GM06990 (cell line): ENCODE results near the gene ZNF574.
A peak's percentile ranks its signal among the peaks of the same experiment; 100 is the strongest.

ENCODE experiments used
- DNase-seq: peaks from one replicate; pipeline ENCODE4 v3.0.0-alpha.2; 2011; ENCODE audit not compliant: insufficient read length; ENCODE audit errors: extremely low read depth
- H3K27me3 ChIP-seq: replicated peaks from 2 replicates; pipeline ENCODE4 v1.6.0; 2011; ENCODE audit warnings: low read length; ENCODE audit not compliant: control insufficient read depth, insufficient read depth
- H3K36me3 ChIP-seq: 2 replicates; pipeline ENCODE4 v1.5.1; 2011; ENCODE audit warnings: low read length; ENCODE audit not compliant: control insufficient read depth, insufficient read depth
- H3K4me3 ChIP-seq: replicated peaks from 2 replicates; pipeline ENCODE4 v1.5.1; 2011; ENCODE audit warnings: low read depth, mild to moderate bottlenecking, control low read depth, low read length
- TF ChIP-seq, protein P1 (sequence below): IDR thresholded peaks from 2 replicates; pipeline ENCODE4 v1.5.1; 2011; ENCODE audit warnings: low read length, control low read depth, mild to moderate bottlenecking, inconsistent platforms; ENCODE audit not compliant: insufficient read depth, poor library complexity, severe bottlenecking

Gene ZNF574, protein sequence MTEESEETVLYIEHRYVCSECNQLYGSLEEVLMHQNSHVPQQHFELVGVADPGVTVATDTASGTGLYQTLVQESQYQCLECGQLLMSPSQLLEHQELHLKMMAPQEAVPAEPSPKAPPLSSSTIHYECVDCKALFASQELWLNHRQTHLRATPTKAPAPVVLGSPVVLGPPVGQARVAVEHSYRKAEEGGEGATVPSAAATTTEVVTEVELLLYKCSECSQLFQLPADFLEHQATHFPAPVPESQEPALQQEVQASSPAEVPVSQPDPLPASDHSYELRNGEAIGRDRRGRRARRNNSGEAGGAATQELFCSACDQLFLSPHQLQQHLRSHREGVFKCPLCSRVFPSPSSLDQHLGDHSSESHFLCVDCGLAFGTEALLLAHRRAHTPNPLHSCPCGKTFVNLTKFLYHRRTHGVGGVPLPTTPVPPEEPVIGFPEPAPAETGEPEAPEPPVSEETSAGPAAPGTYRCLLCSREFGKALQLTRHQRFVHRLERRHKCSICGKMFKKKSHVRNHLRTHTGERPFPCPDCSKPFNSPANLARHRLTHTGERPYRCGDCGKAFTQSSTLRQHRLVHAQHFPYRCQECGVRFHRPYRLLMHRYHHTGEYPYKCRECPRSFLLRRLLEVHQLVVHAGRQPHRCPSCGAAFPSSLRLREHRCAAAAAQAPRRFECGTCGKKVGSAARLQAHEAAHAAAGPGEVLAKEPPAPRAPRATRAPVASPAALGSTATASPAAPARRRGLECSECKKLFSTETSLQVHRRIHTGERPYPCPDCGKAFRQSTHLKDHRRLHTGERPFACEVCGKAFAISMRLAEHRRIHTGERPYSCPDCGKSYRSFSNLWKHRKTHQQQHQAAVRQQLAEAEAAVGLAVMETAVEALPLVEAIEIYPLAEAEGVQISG

DNA sequence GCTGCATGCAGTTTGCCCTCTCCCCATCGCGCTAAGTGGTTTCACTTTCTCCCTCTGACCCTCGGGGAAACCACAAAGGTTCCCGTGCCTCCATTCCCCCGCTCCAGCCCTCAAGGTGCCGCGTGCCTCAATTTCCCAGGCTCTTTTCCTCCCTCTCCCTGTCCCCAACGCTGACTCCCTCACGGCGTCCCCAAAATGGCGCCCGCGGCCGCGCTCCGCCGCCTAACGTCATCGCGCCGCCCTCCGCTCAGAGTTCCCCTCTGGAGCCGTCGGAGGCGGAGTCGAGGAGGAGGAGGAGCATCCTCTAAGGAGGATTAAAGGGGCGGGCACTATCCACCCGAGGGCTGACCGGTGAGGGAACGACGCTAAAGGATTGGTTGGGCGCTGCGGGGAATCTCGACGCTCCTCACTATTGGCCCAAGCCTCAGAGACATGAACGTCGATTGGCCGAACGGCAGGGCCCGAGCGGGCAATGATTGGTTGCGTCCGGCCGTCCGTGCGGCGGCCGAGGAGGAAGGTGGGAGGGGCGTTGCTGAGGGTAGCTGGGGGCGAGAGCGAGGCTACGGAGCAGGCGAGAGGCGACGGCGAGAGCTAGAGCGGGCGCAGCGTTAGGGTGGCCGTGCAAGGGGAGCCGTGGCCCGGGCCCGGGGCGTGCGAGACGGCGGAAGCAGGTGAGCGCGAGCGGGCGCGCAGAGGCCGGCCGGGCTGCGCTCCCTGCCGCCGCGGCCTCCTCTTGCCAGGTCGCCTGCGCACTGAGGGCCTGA lies at the start of gene ZNF574:
ZNF574 (plus strand) TSS at position 551 of the 764 bp plus-strand sequence. CDS start 2,441 bp downstream, outside the sequence.
- H3K27me3 ChIP-seq: no peaks in the 10 kb centered on the region
- DNase-seq: peak; percentile 99
- TF ChIP-seq, protein P1, sequence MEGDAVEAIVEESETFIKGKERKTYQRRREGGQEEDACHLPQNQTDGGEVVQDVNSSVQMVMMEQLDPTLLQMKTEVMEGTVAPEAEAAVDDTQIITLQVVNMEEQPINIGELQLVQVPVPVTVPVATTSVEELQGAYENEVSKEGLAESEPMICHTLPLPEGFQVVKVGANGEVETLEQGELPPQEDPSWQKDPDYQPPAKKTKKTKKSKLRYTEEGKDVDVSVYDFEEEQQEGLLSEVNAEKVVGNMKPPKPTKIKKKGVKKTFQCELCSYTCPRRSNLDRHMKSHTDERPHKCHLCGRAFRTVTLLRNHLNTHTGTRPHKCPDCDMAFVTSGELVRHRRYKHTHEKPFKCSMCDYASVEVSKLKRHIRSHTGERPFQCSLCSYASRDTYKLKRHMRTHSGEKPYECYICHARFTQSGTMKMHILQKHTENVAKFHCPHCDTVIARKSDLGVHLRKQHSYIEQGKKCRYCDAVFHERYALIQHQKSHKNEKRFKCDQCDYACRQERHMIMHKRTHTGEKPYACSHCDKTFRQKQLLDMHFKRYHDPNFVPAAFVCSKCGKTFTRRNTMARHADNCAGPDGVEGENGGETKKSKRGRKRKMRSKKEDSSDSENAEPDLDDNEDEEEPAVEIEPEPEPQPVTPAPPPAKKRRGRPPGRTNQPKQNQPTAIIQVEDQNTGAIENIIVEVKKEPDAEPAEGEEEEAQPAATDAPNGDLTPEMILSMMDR: no peak
- H3K4me3 ChIP-seq: peak within 1 kb of the TSS; percentile 96
- H3K36me3 ChIP-seq: peaks cover 23% of the 10 kb centered on the region

DNA sequence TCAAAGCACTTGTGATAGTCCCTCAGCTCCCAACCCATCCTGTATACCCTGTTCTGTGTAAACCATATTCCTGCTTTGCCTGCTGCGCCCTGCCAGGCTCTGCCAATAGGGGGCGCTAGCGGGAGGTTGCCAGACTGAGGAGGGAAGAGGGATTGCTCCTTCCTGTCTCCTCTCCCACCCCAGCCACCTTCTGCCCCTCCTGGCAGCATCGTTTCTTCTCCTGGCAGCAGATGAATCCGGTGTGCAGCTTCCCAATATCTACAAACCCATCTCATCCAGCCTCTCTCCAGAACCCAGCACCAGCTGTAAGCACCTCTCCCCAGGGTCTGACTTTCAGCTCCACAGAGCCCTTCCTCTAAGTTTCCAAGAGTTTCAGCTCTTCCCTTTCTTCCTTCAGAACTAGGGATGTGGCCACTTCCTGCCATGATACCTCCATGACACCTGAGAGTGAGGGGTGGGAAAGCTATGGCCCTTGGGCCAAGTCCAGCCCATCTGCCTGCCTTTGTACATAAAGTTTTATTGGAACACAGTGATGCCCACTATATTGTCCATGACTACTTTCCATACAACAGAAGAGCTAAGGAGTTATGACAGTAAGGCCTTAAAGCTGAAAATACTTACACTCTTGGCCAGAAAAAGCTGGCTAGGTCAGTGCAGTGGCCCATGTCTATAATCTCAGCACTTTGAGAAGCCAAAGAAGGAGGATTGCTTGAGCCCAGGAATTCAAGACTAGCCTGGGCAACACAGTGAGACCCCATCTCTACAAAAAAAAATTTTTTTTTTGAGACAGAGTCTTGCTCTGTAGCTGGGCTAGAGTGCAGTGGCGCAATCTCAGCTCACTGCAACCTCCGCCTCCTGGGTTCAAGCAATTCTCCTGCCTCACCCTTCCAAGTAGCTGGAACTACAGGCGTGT lies 47.4 kb upstream of the ZNF574 start:
- Histone ChIP-seq H3K4me3 (no peak overlapping the region), H3K36me3 (no peaks in the 10 kb centered on the region), H3K27me3 (no peaks in the 10 kb centered on the region; the same call in none of the 2 replicates)
- DNase-seq: no peak
- TF ChIP-seq, protein P1: peak; percentile 76

DNA sequence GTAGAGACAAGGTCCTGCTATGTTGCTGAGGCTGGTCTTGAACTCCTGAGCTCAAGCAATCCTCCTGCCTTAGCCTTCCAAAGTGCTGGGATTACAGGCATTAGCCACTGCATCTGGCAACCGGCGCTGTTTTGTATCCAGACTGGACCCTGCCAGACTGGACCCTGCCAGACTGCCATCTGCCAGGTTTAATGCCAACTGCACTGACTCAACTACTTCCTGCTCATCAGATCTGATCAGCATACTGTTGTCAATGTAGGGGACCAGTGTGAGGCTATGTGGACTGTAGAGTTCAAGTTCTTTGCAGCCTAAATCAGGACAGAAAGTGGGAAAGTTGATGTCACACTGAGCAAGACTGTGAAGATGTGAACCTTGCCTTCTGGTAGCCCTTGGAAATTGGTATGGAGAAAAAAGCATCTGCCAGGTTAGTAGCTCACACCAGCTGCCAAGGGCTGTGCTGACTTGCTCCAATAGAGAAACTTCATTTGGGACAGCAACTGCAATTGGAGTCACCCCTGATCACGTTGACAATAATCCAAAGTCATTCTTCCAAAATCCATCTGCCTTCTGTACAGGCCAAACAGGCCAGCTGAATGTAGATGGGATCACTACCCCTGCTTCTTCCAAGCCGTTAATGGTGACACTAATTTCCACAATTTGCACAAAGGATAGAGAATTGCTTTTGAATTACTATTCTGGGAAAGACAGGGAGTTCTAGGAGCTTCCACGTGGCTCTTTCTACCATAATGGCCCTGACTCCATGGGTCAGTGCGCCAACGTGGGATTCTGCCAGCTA lies 45.1 kb upstream of the ZNF574 start:
- DNase-seq: no peak
- no peak overlapping the region for H3K4me3 ChIP-seq
- no peaks in the 10 kb centered on the region; the same call in none of the 2 replicates for H3K27me3 ChIP-seq
- no peaks in the 10 kb centered on the region for H3K36me3 ChIP-seq
- TF ChIP-seq, protein P1: no peak

GRCh38 chr19:42032431-42032830 lies 43.5 kb upstream of the ZNF574 start:
- no peaks in the 10 kb centered on the region; the same call in none of the 2 replicates for H3K27me3 ChIP-seq
- TF ChIP-seq, protein P1: no peak
- no peak for DNase-seq
- no peak overlapping the region for H3K4me3 ChIP-seq
- H3K36me3 ChIP-seq: no peaks in the 10 kb centered on the region
